H1 (cell line): Measurements from ENCODE around the gene BEAN1. TPM values are rescaled to one million over a fixed set of nuclear protein-coding genes. Genes with fewer than 3 reads are reported as not detected.

Experiments
- CBX5 ChIP-seq: fragments of 300-800, 300-1000 bp; sonication (generic); IDR thresholded peaks from 2 replicates; pipeline ENCODE4 v1.7.1; 2016; ENCODE audit warnings: antibody characterized with exemption, low read length, low read depth
- RFX5 ChIP-seq: IDR thresholded peaks from 2 replicates; pipeline ENCODE4 v1.6.1; 2011; ENCODE audit warnings: low read depth, low read length, improper control_type of control experiment, borderline replicate concordance
- SRF ChIP-seq: IDR thresholded peaks from 2 replicates; pipeline ENCODE4 v1.6.1; 2011; ENCODE audit warnings: mild to moderate bottlenecking, low read depth, low read length, moderate library complexity
- polyA plus RNA-seq, 7 experiments: library from polyadenylated mRNA; depleted of rRNA in 3 of 7; stranded (reverse) in 5 of 7; unstranded in 2 of 7; fragments of >200 nt in 5 of 7; fragments of 200-250 nt in 2 of 7; gene quantifications; 1 replicate in 5 of 7; 2 replicates in 1 of 7; 4 replicates in 1 of 7; pipeline versions ENCODE4 v1.2.1 to v1.2.3, GENCODE V29; 2011 to 2013; ENCODE audit warnings: missing spikeins in 2 of 7, mixed read lengths in 2 of 7
- total RNA-seq: library from RNA; stranded (reverse); fragmentation: NEBNext Ultra II Directional; extraction: Animal tissue kit (Norgen Biotek cat#: 25700); gene quantifications from 2 replicates; pipeline ENCODE4 v1.2.1, GENCODE V29; 2021
- TF ChIP-seq, protein P1 (sequence below): fragments of 300-600 bp; sonication (generic); IDR thresholded peaks from 2 replicates; pipeline ENCODE4 v1.7.1; 2012; ENCODE audit warnings: low read length, moderate library complexity, mild to moderate bottlenecking, inconsistent platforms; ENCODE audit not compliant: insufficient replicate concordance

The BEAN1 gene
- total and polyA plus RNA-seq, 2 of the 8 experiments (the other 6 are each of a cell fraction or from before 2014, with no cell fraction given): 0.08 TPM; not detected in 1

DNA sequence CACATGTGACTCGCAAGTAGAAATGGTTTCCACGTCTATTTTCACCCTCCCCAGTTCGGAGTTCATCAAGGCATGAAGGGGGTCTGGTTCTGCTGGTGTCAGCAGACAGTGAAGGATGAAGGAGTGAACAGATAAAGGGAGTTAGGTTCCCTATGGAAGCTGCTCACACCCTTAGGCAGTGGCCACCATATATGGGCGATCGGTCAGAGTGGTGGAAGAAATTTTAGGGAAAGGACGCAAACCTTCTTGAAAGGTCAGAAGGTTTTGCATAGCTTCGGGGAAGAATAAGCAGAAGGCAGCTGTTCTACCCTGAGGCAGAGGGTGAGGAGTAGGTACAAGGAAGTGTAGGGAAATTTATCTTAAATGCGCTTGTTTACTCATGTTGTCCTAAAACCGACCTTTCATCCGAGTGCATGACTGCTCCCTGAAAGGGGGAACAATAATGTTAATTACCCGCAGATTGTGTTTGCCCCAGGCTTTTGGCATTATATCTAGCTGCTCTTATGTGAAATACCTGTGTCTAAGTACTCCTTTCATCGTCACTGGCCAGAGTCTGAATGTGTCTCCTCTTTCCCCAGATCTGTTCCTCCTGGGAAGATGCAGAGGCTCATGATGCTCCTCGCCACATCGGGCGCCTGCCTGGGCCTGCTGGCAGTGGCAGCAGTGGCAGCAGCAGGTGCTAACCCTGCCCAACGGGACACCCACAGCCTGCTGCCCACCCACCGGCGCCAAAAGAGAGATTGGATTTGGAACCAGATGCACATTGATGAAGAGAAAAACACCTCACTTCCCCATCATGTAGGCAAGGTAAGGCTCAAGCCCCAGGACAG, 48.1 kb upstream of the BEAN1 start (continued):
- TF ChIP-seq, protein P1, sequence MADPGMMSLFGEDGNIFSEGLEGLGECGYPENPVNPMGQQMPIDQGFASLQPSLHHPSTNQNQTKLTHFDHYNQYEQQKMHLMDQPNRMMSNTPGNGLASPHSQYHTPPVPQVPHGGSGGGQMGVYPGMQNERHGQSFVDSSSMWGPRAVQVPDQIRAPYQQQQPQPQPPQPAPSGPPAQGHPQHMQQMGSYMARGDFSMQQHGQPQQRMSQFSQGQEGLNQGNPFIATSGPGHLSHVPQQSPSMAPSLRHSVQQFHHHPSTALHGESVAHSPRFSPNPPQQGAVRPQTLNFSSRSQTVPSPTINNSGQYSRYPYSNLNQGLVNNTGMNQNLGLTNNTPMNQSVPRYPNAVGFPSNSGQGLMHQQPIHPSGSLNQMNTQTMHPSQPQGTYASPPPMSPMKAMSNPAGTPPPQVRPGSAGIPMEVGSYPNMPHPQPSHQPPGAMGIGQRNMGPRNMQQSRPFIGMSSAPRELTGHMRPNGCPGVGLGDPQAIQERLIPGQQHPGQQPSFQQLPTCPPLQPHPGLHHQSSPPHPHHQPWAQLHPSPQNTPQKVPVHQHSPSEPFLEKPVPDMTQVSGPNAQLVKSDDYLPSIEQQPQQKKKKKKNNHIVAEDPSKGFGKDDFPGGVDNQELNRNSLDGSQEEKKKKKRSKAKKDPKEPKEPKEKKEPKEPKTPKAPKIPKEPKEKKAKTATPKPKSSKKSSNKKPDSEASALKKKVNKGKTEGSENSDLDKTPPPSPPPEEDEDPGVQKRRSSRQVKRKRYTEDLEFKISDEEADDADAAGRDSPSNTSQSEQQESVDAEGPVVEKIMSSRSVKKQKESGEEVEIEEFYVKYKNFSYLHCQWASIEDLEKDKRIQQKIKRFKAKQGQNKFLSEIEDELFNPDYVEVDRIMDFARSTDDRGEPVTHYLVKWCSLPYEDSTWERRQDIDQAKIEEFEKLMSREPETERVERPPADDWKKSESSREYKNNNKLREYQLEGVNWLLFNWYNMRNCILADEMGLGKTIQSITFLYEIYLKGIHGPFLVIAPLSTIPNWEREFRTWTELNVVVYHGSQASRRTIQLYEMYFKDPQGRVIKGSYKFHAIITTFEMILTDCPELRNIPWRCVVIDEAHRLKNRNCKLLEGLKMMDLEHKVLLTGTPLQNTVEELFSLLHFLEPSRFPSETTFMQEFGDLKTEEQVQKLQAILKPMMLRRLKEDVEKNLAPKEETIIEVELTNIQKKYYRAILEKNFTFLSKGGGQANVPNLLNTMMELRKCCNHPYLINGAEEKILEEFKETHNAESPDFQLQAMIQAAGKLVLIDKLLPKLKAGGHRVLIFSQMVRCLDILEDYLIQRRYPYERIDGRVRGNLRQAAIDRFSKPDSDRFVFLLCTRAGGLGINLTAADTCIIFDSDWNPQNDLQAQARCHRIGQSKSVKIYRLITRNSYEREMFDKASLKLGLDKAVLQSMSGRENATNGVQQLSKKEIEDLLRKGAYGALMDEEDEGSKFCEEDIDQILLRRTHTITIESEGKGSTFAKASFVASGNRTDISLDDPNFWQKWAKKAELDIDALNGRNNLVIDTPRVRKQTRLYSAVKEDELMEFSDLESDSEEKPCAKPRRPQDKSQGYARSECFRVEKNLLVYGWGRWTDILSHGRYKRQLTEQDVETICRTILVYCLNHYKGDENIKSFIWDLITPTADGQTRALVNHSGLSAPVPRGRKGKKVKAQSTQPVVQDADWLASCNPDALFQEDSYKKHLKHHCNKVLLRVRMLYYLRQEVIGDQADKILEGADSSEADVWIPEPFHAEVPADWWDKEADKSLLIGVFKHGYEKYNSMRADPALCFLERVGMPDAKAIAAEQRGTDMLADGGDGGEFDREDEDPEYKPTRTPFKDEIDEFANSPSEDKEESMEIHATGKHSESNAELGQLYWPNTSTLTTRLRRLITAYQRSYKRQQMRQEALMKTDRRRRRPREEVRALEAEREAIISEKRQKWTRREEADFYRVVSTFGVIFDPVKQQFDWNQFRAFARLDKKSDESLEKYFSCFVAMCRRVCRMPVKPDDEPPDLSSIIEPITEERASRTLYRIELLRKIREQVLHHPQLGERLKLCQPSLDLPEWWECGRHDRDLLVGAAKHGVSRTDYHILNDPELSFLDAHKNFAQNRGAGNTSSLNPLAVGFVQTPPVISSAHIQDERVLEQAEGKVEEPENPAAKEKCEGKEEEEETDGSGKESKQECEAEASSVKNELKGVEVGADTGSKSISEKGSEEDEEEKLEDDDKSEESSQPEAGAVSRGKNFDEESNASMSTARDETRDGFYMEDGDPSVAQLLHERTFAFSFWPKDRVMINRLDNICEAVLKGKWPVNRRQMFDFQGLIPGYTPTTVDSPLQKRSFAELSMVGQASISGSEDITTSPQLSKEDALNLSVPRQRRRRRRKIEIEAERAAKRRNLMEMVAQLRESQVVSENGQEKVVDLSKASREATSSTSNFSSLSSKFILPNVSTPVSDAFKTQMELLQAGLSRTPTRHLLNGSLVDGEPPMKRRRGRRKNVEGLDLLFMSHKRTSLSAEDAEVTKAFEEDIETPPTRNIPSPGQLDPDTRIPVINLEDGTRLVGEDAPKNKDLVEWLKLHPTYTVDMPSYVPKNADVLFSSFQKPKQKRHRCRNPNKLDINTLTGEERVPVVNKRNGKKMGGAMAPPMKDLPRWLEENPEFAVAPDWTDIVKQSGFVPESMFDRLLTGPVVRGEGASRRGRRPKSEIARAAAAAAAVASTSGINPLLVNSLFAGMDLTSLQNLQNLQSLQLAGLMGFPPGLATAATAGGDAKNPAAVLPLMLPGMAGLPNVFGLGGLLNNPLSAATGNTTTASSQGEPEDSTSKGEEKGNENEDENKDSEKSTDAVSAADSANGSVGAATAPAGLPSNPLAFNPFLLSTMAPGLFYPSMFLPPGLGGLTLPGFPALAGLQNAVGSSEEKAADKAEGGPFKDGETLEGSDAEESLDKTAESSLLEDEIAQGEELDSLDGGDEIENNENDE: no peak
- TF ChIP-seq CBX5: no peak
- TF ChIP-seq SRF: 0 out of 2 replicates have a peak, but pooled peaks have one; percentile 18
- no peak for TF ChIP-seq RFX5
